GM18498 (cell line): ENCODE measurements around the gene SIRT1.
"Not testable (repeated sequence)": the region's sequence is repeated elsewhere in the genome, so short reads cannot be mapped to it uniquely, and the experiment has no call there.

Experiments
- ATAC-seq: cut with Tn5 transposase; IDR thresholded peaks from one replicate; pipeline ENCODE4 v1.9.1; 2021; ENCODE audit warnings: mild to moderate bottlenecking, moderate library complexity; ENCODE audit not compliant: unreplicated experiment

Gene SIRT1

DNA sequence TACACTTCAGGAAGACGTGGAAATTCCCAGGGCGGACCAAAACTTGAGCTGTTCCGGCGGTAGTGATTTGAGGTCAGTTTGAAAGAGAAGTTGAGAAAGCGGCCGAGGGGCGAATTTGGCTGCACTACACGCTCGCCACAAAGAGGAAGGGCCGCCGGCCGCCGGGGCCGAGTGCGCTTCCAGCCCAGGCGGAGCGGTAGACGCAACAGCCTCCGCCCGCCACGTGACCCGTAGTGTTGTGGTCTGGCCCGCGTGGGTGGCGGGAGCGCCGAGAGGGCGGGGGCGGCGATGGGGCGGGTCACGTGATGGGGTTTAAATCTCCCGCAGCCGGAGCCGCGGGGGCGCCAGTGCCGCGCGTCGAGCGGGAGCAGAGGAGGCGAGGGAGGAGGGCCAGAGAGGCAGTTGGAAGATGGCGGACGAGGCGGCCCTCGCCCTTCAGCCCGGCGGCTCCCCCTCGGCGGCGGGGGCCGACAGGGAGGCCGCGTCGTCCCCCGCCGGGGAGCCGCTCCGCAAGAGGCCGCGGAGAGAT is at the start of gene SIRT1:
Gene SIRT1 (plus strand): TSS at position 344 of the 529 bp plus-strand sequence. CDS start 66 bp downstream, at position 410.
- ATAC-seq, result peak; percentile 88

DNA sequence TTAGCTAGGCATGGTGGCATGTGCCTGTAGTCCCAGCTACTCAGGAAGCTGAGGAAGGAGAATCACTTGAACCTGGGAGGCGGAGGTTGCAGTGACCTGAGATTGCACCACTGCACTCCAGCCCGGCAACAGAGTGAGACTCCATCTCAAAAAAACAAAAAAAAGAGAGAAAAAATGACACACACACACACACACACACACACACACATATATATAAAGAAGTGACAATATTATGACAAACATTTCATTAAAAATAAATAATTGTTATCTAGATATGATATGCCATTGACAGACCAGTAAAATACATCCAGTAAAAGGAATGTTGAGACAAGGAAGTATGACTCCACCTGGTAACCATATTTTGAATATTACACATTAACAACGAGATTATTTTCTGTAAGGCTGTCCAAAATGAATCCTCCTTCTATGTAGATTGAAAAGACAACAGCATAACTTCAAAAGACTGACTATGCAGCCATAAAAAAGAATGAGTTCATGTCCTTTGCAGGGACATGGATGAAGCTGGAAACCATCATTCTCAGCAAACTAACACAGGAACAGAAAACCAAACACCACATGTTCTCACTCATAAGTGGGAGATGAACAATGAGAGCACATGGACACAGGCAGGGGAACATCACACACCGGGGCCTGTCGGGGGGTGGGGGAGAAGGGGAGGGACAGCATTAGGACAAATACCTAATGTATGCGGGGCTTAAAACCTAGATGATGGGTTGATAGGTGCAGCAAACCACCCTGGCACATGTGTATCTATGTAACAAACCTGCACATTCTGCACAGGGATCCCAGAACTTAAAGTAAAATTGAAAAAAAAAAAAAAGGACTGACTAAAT is 48.7 kb upstream of the SIRT1 start:
- not testable (repeated sequence) for ATAC-seq

DNA sequence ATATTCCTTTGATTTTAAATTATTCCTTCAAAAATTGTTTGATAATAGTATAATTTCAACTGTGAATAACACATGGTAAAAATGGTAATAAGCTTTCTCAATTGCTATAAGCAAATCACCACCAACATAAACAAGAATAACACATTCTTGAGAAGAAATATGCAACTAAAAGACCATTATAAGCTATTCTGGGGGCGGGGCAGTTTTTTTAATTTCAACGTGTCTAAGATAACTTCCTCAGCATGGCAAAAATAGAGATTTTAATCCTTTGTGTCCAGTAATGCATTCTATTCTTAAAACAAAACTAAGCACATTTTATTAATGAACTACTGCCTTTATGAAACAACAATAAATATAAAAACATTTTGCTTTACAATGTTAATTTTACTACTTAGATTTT is 48.0 kb upstream of the SIRT1 start:
- no peak for ATAC-seq

DNA sequence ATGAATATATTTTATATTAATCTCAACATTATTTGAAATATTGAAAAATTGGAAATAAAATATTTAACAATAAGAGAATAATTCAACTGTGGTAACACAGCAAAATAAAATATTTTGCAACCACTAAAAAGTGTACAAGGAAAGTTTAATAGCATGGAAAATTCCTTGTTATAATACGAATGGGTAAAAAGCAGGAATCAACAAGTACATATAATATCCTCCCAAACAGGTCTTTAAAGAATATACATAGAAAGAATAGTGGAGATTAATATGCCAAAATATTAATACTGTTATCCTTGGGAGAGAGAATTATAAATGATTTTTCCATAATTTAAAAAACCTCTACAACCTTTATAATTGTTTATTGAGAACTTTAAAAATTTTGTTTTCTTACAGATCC is 47.5 kb upstream of the SIRT1 start:
- ATAC-seq, result no peak

DNA sequence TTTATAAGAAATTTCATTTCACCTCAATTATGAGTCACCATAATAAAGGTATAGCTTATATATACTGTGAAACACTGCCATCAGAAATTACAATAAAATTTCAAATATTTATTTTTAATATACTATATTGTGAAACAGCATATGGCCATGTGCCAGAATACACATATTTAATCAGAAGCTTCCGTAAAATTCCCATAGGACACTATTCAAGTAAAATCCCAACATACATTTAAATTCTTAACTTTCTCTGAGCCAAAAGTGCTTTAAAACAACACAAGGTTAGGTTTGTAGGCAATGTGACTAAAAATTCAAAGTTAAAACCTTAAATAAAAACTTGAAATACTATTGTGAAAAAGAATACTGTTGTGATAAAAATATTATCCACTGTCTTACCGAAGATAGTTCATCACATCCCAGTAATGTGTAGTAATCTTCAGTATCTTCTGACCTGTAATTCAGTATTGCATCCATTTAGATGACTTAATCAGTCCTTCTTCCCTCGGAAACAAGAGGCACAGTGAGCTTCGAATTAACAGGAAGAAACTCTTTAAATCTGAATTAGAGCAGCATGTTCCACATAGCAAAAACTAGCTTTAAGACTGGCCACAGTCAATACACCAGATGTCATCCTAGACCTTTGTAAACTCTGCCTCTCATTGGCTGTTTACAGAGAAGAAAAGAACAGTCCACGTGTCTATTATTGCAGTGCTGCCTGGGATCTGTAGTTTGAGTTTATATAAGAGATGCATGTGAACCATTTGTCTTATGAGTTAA is 46.7 kb upstream of the SIRT1 start, which contains the start of gene DNAJC12:
Gene DNAJC12 (minus strand): TSS at position 648 of the 774 bp plus-strand sequence. CDS start 177 bp downstream, at position 471.
- ATAC-seq, result peak; percentile 65

DNA sequence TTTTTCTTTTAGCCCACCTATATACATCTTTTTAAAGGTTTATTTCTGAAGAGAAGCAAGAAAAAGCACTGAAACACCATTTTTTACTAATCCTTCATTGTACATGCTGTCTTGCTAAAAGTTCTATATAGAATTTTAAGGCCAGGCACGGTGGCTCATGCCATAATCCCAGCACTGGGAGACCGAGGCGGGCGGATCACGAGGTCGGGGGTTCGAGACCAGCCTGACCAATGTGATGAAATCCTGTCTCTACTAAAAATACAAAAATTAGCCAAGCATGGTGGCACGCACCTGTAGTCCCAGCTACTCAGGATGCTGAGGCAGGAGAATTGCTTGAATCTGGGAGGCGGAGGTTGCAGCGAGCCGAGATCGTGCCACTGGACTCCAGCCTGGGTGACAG is 44.9 kb upstream of the SIRT1 start:
- ATAC-seq, result not testable (repeated sequence)

DNA sequence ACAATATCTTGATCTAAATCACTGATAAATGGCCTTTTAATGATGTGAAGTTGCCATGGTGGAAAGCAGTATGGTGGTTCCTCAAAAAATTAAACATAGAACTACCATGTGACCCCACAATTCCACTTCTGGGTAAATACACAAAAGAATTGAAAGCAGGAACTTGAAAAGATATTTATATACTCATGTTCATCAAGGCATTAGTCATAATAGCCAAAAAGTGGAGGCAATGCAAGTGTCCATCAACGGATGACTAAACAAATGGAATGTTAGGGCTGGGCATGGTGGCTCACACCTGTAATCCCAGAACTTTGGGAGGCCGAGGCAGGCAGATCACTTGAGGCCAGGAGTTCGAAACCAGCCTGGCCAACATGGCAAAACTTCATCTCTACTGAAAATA is 44.5 kb upstream of the SIRT1 start:
- no peak for ATAC-seq

DNA sequence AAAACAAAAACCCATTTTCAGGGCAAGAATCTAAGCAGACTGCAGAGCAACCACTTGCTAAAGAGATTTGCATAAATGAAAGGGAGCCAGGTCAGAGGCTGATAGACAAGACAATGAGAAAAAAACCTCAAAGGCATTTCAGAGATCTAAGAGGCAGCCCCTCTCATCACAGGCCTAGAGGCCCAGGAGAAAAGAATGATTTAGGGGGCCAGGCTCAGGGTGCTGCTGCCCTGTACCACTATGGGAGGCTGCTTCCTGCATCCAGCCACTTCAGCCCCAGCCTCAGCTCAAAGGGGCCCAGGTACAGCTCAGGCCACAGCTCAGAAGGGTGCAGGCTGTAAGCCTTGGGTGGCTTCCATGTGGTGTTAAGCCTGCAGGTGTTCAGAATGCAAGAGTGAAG is 42.7 kb upstream of the SIRT1 start:
- no peak for ATAC-seq

DNA sequence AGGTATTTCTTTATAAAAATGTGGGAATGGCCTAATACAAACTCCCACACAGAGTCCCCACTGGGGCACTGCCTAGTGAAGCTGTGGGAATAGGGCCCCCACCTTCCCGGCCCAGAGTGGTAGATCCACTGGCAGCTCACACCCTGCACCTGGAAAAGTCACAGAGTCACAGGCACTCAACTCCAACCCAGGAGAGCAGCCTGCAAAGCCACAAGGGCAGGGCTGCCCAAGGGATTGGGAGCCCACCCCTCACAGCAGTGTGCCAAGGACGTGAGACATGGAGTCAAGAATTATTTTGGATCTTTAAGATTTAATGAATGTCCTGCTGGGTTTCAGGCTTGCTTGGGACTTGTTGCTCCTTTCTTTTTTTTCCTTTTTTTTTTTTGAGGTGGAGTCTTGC is 41.2 kb upstream of the SIRT1 start:
- ATAC-seq, result no peak

DNA sequence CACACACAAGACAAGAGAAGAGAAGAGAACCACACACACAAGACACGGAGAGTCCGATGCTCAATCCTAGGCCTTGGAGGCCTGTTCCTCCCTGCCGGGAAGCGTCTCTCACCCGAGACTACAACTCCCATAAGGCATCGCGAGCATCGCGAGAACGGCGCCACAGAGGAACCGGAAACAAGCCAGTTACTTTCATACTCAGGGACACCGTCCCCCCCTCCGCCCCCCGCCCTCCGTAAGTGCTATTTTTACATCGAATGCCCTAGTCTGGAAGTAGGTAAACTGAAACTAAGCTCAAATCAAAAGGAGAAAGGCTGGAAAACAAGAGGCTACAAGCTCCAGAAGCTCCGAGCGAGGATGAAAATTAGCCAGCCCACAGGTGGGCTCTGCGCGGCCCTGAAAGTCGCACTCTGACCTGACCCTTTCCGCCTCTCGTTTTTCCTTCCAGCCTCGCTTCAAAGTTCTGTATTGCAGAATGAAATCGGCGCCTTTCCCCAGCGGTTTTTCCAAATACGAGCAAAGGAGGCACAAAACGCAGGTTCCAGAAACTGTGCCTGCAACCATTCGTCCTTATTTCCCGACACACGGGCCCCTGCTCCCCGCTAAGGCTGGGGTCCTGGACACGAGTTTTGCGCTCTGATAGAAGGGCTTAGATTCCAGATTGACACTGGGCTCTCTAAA is 35.0 kb upstream of the SIRT1 start:
- peak; percentile 91 for ATAC-seq

DNA sequence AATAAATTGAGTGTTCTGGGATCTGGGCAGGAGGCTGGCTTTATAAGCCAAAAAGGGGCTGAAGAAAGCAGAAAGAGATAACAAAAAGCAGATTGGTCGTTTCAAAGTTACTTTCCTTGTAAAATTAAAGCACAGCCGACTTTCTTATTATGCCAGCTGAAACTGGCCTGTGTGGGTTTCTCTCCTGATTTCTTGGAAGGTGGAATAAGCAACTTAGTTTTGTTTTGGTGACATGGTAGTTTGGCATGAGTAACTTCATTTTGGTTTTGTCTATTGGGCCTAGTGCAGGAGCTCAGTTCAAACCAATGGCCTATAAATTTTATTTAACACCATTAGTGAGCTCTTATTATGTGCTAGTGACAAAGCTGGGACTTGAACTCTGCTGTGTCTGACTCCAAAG is 33.3 kb upstream of the SIRT1 start:
- no peak for ATAC-seq

DNA sequence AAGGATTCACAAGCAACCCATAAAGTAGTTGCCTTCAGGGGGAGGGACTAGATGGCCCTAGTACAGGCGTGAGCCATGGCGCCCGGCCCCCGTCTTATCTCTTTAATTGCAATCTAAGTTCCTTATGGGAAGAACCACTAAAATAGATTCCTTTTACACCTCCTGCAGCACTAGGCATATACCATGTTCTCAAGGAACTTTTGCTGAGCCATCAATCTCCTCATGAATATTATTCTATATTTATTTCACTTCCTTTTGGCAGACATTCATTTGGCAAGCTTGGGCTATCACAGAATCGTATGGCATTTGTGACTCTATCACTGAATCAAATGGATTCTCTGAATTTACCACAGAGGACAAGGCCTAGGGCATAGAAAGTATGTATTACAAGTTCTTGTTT is 31.7 kb upstream of the SIRT1 start:
- ATAC-seq, result no peak

DNA sequence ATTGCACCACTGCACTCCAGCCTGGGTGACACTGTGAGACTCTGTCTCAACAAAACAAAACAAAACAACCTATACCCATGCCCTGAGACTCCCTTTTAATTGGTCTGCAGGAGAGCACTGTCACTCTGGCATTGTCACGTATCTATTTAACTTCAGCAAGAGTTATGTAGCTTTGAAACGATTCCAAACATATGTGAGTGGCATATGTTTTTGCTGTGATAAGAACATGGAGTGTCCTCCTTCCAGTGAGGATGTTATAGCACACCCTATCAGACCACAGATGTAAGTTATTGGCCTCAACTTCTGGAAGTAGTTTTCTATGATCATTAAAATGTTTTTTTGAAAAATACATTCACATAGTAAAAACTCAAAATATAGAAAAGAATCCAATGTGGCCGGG is 30.9 kb upstream of the SIRT1 start:
- ATAC-seq, result no peak

DNA sequence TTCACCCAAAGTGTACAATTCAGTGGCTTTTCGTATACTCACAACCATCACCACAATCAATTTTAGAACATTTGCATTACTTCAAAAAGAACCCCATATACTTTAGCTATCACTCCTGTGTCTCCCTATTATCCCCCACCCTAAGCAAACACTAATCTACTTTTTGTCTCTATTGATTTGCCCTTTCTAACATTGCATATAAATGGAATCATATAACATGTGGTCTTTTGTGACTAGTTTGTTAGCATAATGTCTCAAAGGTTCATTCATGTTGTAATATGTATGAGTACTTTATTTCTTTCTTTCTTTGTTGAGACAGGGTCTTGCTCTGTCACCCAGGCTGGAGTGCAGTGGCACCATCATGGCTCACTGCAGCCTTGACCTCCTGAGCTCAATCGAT is 25.5 kb upstream of the SIRT1 start:
- no peak for ATAC-seq

DNA sequence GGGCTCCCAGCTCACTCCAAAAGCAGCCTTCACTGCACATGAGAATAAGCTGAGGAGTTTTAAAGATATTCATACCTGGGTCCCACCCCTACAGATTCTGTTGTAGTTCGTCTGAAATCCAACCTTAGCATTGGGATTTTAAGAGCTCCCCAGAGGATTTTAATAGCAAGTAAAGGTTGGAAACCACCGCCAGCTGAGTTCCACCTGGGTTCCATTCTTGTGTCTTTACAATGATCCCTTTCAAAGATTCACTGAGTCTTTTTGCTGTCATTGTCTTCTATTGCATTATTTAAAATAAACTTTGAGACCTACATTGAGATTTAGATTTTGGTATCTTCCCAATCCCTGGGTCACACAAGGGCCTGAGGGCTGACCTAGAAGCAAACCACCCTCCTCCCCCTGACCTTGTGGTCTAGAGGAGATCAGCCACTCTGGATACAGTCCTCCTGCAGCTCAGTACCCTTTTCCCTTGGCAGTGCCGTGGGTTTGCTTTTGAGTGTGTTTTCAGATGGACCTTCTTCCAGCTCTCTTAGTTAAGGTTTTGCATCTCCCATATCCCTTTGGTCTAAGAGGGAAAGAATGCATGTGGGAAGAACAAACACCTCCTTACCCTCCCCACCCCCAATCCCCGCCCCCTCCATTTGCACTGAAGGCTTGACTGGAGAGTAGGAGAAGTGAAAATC is 22.6 kb upstream of the SIRT1 start:
- ATAC-seq, result no peak

DNA sequence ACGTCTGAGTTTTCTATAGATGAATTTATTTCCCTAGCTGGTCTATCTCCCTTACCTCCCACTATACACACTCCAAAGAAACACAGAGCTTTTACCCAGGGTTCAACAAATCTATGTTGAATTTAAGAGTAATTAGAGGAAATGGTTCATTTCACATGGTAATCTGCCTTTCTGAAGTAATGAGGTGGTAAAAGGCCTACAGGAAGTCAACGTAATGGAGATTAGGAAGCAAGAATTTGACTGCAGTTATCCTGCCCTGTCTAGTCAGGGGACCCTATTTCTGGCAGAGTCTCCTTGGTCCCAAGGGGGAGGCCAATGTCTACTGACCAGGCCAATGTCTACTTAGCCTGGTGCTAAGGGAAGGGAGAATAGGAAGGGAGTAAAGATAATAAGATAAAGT is 21.4 kb upstream of the SIRT1 start:
- no peak for ATAC-seq

DNA sequence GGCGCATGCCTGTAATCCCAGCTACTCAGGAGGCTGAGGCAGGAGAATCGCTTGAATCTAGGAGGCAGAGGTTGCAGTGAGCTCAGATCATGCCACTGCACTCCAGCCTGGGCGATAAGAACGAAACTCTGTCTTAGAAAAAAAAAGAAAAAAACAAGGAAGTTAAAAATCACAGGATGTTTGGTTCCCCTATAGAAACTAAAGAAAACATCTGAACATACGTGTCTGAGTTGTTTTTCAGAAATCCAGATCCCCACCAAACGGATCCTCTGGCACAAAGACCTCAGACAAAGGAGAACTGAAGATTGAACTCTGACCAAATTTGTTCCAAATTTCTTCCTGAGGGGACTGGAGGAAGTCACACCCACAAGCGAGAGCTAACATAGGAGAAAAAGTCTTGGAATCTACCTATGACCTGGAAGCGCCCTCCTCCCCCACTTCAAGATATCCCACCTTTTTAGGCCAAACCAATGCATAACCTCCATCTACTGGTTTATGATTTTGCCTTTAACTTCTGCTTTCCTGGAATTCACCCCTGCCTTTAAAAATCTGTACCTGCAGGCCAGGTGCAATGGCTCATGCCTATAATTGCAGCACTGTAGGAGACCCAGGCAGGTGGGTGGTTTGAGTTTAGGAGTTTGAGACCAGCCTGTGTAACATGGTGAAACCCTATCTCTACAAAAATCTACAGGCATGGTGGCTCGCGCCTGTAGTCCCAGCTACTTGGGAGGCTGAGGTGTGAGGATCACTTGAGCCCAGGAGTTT is 19.7 kb upstream of the SIRT1 start:
- no peak for ATAC-seq

DNA sequence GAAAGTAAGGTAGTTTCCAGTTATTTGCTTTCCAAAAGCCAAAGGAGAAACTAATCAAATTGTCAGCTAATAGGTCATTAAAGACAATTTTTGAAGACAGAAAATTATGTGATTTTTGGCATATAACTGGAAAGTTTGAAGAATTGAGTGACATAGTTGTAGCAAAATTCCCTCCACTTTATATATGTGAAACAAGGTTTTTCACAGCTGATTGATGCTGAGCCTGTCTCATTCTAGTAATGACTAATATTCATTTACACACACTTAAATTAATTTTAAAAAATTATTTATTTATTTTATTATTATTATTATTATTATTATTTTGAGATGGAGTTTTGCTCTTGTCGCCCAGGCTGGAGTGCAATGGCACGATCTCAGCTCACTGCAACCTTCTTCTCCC is 16.3 kb upstream of the SIRT1 start:
- no peak for ATAC-seq

DNA sequence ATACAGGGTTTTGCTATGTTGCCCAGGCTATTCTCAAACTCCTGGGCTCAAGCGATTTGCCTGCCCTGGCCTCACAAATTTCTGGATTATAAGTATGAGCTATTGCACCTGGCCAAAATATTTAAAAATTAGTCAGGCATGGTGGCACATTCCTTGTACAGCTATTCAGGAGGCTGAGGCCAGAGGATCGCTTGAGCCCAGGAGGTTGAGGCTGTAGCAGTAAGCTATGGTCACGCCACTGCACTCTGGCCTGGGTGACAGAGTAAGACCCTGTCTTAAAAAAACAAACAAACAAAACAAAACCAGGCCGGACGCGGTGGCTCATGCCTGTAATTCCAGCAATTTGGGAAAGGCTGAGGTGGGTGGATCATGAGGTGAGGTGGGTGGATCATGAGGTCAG is 14.5 kb upstream of the SIRT1 start:
- no peak for ATAC-seq
